CD4-positive, alpha-beta memory T cell (primary cell): ENCODE data around the gene PCGF3. TPM values are rescaled to one million over a fixed set of nuclear protein-coding genes. Genes with fewer than 3 reads are reported as not detected.

ENCODE experiments used
- CTCF ChIA-PET: fragments of 350-600 bp; sonication (Branson Sonifier 250); formaldehyde crosslinking; loops from one replicate; lab custom pipeline; 2021; ENCODE audit warnings: inconsistent platforms; ENCODE audit not compliant: partially characterized antibody; lab: Charles Lee
- POLR2A ChIA-PET: fragments of 350-600 bp; sonication (Branson Sonifier 250); formaldehyde crosslinking; loops from one replicate; lab custom pipeline; 2021; ENCODE audit not compliant: partially characterized antibody; lab: Charles Lee
- DNase-seq, 5 donors: peaks; one replicate each; pipeline versions ENCODE4 v3.0.0 to v3.0.0-alpha.2; 2020 to 2022; ENCODE audit warnings: mixed read lengths in 1 of 5
- H3K27ac ChIP-seq: one replicate; pipeline ENCODE4 v1.7.0; 2013; ENCODE audit warnings: low read depth, low read length
- H3K27me3 ChIP-seq: 2 replicates; pipeline ENCODE4 v1.7.0; 2013; ENCODE audit warnings: mild to moderate bottlenecking, low read length, moderate library complexity; ENCODE audit not compliant: insufficient read depth
- H3K36me3 ChIP-seq: 2 replicates; pipeline ENCODE4 v1.7.0; 2013; ENCODE audit warnings: mild to moderate bottlenecking, low read length, moderate library complexity; ENCODE audit not compliant: insufficient read depth
- H3K4me1 ChIP-seq: 2 replicates; pipeline ENCODE4 v1.7.0; 2013; ENCODE audit warnings: mild to moderate bottlenecking, low read length, moderate library complexity; ENCODE audit not compliant: insufficient read depth
- H3K4me3 ChIP-seq, 2 donors: one replicate each; pipeline ENCODE4 v1.7.0; 2013; ENCODE audit warnings: low read length in 2 of 2, mild to moderate bottlenecking in 1 of 2
- H3K9me3 ChIP-seq, 2 donors: one replicate each; pipeline ENCODE4 v1.7.0; 2013; ENCODE audit warnings: low read length in 2 of 2, control low read depth in 1 of 2; ENCODE audit not compliant: control insufficient read depth in 1 of 2
- H3K27ac Mint-ChIP-seq, 7 donors: one replicate each; pipeline ENCODE4 v1.8.0; 2020 to 2021; ENCODE audit warnings: mixed read lengths in 7 of 7, mild to moderate bottlenecking in 6 of 7, inconsistent platforms in 3 of 7, moderate library complexity in 3 of 7
- H3K27me3 Mint-ChIP-seq, 2 donors: one replicate each; pipeline ENCODE4 v1.8.0; 2020 to 2021; ENCODE audit warnings: mixed read lengths in 2 of 2
- H3K36me3 Mint-ChIP-seq, 2 donors: one replicate each; pipeline ENCODE4 v1.8.0; 2020 to 2021; ENCODE audit warnings: mixed read lengths in 2 of 2, inconsistent platforms in 1 of 2, mild to moderate bottlenecking in 1 of 2
- H3K4me1 Mint-ChIP-seq, 4 donors: one replicate each; pipeline ENCODE4 v1.8.0; 2020 to 2021; ENCODE audit warnings: mixed read lengths in 4 of 4, mild to moderate bottlenecking in 1 of 4
- H3K4me3 Mint-ChIP-seq, 8 donors: one replicate each; pipeline ENCODE4 v1.8.0; 2020 to 2021; ENCODE audit warnings: mixed read lengths in 8 of 8, mild to moderate bottlenecking in 7 of 8, moderate library complexity in 6 of 8, inconsistent platforms in 3 of 8
- H3K9me3 Mint-ChIP-seq, 8 donors: one replicate each; pipeline ENCODE4 v1.8.0; 2020 to 2021; ENCODE audit warnings: mixed read lengths in 8 of 8, mild to moderate bottlenecking in 5 of 8, inconsistent platforms in 3 of 8, moderate library complexity in 1 of 8
- intact Hi-C: fragments of 100-400 bp; cut with micrococcal nuclease; formaldehyde crosslinking; loops from one replicate; pipeline ENCODE4 v1.15.1; 2023
- polyA plus RNA-seq, 2 donors: library from polyadenylated mRNA; unstranded; fragments of 300-500 nt; fragmentation: Illumina TruSeq; gene quantifications; one replicate each; pipeline ENCODE4 v1.2.3, GENCODE V29; 2021
- total RNA-seq, 2 experiments: library from RNA; stranded (reverse); gene quantifications; one replicate each; pipeline ENCODE4 v1.2.3, GENCODE V29; 2021

Gene PCGF3
- total and polyA plus RNA-seq, 4 experiments from 2014 or later, result 2.9 to 73.8 (median 35.6) TPM

DNA sequence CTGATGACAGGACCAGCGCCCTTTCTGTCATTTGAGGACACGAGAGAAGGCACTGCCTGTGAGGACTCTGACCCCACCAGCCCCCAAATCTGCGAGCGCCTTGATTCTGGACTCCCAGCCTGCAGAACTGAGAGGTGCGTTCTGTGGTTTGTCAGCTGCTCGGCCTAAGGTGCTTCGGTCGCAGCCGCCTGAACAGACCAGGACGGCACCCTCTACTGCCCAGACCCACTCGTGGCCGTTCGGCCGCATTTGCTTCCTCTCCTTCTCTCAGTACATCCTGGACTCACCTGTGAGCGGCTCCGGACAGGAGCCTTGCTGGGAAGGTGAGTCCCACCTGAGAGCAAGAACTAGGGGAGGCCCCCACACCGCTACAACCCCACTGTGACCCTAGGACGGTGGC lies 8.5 kb downstream of the PCGF3 start:
- H3K9me3 ChIP-seq, result no peaks in the 10 kb centered on the region
- no peaks in the 10 kb centered on the region for H3K27me3 Mint-ChIP-seq
- no peak overlapping the region for H3K27ac ChIP-seq
- peaks cover 0 to 5% of the 10 kb centered on the region in 2 donors for H3K36me3 Mint-ChIP-seq
- H3K9me3 Mint-ChIP-seq, result no peaks in the 10 kb centered on the region
- peaks cover 13 to 42% (median 19%) of the 10 kb centered on the region in 4 donors for H3K4me1 Mint-ChIP-seq
- no peaks in the 10 kb centered on the region for H3K27me3 ChIP-seq
- H3K4me1 ChIP-seq, result no peaks in the 10 kb centered on the region
- no peak overlapping the region for H3K4me3 Mint-ChIP-seq
- no peaks in the 10 kb centered on the region for H3K36me3 ChIP-seq
- intact Hi-C loops, result no loop called here
- no peak overlapping the region for H3K4me3 ChIP-seq
- ChIA-PET CTCF (no interaction called here), POLR2A (no interaction called here)
- H3K27ac Mint-ChIP-seq, result no peak overlapping the region
- DNase-seq, result no peak

- Histone ChIP-seq H3K27ac (no peak overlapping the region), H3K4me1 (no peaks in the 10 kb centered on the region), H3K4me3 (no peak overlapping the region), H3K27me3 (no peaks in the 10 kb centered on the region), H3K36me3 (no peaks in the 10 kb centered on the region), H3K9me3 (no peaks in the 10 kb centered on the region)
- intact Hi-C loops, result no loop called here
- H3K4me1 Mint-ChIP-seq, result peaks cover 4 to 36% (median 9%) of the 10 kb centered on the region in 4 donors
- CTCF ChIA-PET, result no interaction called here
- peak overlapping the region in 5 of 7 donors; percentile 29 to 87 (median 69) for H3K27ac Mint-ChIP-seq
- no peak for DNase-seq
- H3K9me3 Mint-ChIP-seq, result no peaks in the 10 kb centered on the region
- H3K4me3 Mint-ChIP-seq, result no peak overlapping the region
- POLR2A ChIA-PET, result no interaction called here
- no peaks in the 10 kb centered on the region for H3K27me3 Mint-ChIP-seq
- H3K36me3 Mint-ChIP-seq, result peaks cover 7 to 11% of the 10 kb centered on the region in 2 donors
Measured at GRCh38 chr4:717601-718320, 12.1 kb downstream of the PCGF3 start.

DNA sequence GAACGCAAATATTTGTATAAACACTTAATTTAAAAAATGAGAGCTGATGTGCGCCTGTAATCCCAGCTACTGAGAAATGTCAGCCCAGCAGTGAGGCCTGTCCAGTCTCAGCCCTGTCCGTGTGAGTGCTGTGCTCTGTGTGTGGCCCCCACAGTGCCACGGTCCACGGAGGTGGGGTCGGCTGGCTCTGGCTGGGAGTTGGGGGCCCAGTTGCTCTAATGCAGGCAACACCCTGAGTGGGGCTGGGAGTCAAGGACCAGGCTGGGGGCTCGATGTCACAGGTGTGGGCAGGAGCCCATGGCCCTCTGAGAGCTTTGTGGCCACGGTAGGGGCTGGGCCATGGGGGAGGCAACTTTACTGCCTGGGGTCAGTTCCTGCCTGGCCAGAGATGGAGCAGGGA lies 12.8 kb downstream of the PCGF3 start:
- ChIA-PET POLR2A (no interaction called here), CTCF (no interaction called here)
- no peaks in the 10 kb centered on the region for H3K9me3 Mint-ChIP-seq

GRCh38 chr4:720111-720860 lies 14.7 kb downstream of the PCGF3 start:
- intact Hi-C loops, result no loop called here
- H3K9me3 Mint-ChIP-seq, result no peaks in the 10 kb centered on the region
- Histone ChIP-seq H3K27ac (no peak overlapping the region), H3K9me3 (no peaks in the 10 kb centered on the region), H3K27me3 (no peaks in the 10 kb centered on the region), H3K4me3 (no peak overlapping the region), H3K4me1 (no peaks in the 10 kb centered on the region), H3K36me3 (no peaks in the 10 kb centered on the region)
- H3K27me3 Mint-ChIP-seq, result no peaks in the 10 kb centered on the region
- H3K4me1 Mint-ChIP-seq, result peaks cover 8 to 31% (median 12%) of the 10 kb centered on the region in 4 donors
- peaks cover 6 to 11% of the 10 kb centered on the region in 2 donors for H3K36me3 Mint-ChIP-seq
- no peak overlapping the region for H3K27ac Mint-ChIP-seq
- ChIA-PET POLR2A (no interaction called here), CTCF (no interaction called here)
- H3K4me3 Mint-ChIP-seq, result no peak overlapping the region
- no peak for DNase-seq

More for the DNA sequence above, 12.8 kb downstream of the PCGF3 start:
- Mint-ChIP-seq H3K4me1 (peaks cover 4 to 32% (median 11%) of the 10 kb centered on the region in 4 donors), H3K4me3 (no peak overlapping the region), H3K27ac (no peak overlapping the region), H3K27me3 (no peaks in the 10 kb centered on the region), H3K36me3 (peaks cover 9 to 11% of the 10 kb centered on the region in 2 donors)
- Histone ChIP-seq H3K27ac (no peak overlapping the region), H3K9me3 (no peaks in the 10 kb centered on the region), H3K27me3 (no peaks in the 10 kb centered on the region), H3K36me3 (no peaks in the 10 kb centered on the region), H3K4me1 (no peaks in the 10 kb centered on the region), H3K4me3 (no peak overlapping the region)
- DNase-seq, result no peak
- intact Hi-C loops, result no loop called here

GRCh38 chr4:721261-722168 lies 15.9 kb downstream of the PCGF3 start:
- Mint-ChIP-seq H3K4me3 (no peak overlapping the region), H3K27ac (peak overlapping the region in 1 of 7 donors; percentile 7), H3K36me3 (peaks cover 8 to 11% of the 10 kb centered on the region in 2 donors), H3K9me3 (no peaks in the 10 kb centered on the region), H3K4me1 (peaks cover 8 to 33% (median 14%) of the 10 kb centered on the region in 4 donors), H3K27me3 (no peaks in the 10 kb centered on the region)
- no peaks in the 10 kb centered on the region for H3K4me1 ChIP-seq
- H3K4me3 ChIP-seq, result no peak overlapping the region
- ChIA-PET CTCF (no interaction called here), POLR2A (interaction anchor here (0.5 kb wide), 1 partner anchor 9 kb away, joined by 5 read pairs; no protein-coding TSS in a partner anchor)
- H3K36me3 ChIP-seq, result no peaks in the 10 kb centered on the region
- H3K27ac ChIP-seq, result no peak overlapping the region
- no peaks in the 10 kb centered on the region for H3K27me3 ChIP-seq
- H3K9me3 ChIP-seq, result no peaks in the 10 kb centered on the region
- no peak for DNase-seq
- intact Hi-C loops, result no loop called here

DNA sequence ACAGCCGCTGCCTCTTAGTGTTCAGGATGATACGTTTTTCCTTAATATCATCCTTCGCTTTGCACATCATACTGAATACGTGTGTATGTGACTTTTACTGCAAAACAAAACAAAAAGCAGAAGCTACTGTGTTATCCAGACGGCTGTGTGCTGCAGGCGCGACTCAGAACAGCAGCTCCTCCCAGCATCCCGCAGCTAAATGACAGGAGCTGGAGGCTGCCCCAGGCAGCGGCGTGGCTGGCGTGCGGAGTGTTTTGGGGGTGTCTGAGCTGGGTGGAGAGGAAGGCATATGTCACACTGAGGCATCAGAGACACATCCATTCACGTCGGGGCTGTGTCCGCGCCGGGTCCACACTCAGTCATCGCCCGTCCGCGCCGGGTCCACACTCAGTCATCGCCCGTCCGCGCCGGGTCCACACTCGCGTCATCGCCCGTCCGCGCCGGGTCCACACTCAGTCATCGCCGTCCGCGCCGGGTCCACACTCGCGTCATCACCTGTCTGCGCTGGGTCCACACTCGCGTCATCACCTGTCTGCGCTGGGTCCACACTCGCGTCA lies 16.6 kb downstream of the PCGF3 start:
- Mint-ChIP-seq H3K4me3 (no peak overlapping the region), H3K36me3 (peaks cover 10 to 11% of the 10 kb centered on the region in 2 donors), H3K4me1 (peaks cover 8 to 36% (median 15%) of the 10 kb centered on the region in 4 donors), H3K27me3 (no peaks in the 10 kb centered on the region), H3K9me3 (no peaks in the 10 kb centered on the region), H3K27ac (no peak overlapping the region)
- no peaks in the 10 kb centered on the region for H3K9me3 ChIP-seq
- ChIA-PET POLR2A (no interaction called here), CTCF (no interaction called here)
- no peak overlapping the region for H3K4me3 ChIP-seq
- H3K36me3 ChIP-seq, result no peaks in the 10 kb centered on the region
- no peaks in the 10 kb centered on the region for H3K4me1 ChIP-seq
- H3K27ac ChIP-seq, result no peak overlapping the region
- no peak for DNase-seq
- intact Hi-C loops, result no loop called here
- H3K27me3 ChIP-seq, result no peaks in the 10 kb centered on the region
